ENCODE results near the gene FRMPD1.
A peak's percentile ranks its signal among the peaks of the same experiment; 100 is the strongest.

Gene FRMPD1

DNA sequence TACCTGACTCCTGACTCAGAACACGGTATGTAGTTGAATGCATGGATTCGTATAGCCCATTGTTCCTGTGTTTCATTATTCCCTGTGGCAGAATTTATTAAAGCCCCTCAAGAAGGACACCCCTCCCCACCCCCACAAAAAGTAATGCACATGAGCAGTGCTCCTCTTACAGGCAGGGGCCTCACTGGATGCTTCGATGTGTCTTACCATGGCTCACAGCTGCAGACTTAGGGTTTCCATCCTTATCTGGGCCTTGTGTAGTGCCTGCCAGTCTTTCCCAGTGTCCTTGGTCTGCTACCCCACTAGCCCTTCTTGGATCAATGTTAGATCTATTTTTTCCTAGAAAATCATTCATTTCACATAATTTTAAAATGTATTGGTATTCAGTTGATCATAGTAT lies 119.2 kb downstream of the FRMPD1 start:
- no peak for DNase-seq (ENCODE audit: low read depth in 2 of 2, low spot score in 1 of 2)

- DNase-seq (ENCODE audit: low read depth in 2 of 2, low spot score in 1 of 2), result no peak
Measured at GRCh38 chr9:37775216-37775919, 124.6 kb downstream of the FRMPD1 start.

GRCh38 chr9:37776328-37776727 lies 125.6 kb downstream of the FRMPD1 start:
- DNase-seq (ENCODE audit: low read depth in 2 of 2, low spot score in 1 of 2), result no peak

DNA sequence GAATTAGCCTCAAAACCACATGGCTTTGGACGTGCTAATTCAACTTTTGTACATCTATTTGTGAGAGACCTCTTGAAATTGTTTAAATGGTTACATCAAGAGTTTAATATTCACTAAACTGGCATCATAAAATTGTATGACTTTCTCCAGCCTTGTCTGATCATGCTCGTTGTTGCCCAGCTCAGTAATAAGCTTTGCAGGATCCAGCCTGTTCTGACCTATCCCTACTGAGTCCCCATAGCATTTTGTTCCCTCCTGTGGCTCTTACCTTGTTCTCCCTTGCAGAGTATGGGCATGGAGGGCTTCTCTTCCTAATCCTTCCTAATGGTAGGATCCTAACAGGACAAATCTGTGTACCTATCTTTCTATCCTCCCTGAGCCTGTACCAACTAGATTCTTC lies 127.8 kb downstream of the FRMPD1 start:
- no peak for DNase-seq (ENCODE audit: low read depth in 2 of 2, low spot score in 1 of 2)

GRCh38 chr9:37784291-37784615 lies 133.5 kb downstream of the FRMPD1 start:
- no peak for DNase-seq (ENCODE audit: low read depth in 2 of 2, low spot score in 1 of 2)

DNA sequence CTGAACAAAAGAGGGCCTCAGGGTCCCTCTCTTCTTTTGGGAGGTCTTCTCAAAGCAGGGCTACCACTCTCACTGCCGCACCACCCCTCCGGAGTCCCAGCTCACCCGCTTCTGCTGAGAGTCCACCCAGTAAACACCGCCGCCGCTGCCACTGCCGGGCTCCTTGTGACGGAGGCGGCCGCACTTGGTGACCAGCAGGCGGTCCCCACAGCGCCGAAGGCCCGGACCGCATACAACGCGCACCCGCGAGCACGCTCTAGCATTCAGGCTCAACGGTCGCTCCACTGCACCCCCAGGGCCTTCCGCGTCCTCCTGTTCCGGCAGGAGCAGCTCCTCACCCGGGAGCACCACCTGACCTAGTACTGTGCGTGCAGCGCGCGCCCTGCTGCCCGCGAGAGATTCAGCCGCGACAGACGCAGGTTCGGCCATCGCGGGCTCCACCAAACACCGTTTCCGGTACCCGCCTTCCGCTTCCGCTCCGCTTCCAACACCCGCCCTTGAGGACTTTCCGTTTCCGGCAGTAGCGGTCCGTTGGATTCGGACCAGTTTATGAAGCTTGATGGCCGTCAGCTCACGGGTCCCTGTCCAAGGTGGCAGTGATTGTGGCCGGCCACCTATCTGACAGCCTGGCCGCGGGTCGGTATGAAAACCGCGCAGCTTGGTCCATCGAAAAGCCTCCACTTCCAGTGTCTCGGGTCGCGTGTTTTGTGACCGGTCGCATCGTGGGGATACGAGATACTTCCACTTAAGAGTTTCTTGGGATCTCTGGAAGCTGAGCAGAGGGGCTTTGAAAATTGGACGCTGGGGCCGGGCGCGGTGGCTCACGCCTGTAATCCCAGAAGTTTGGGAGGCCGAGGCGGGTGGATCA lies 134.1 kb downstream of the FRMPD1 start, which contains the start of gene EXOSC3:
EXOSC3 (minus strand) TSS at position 449 of the 868 bp plus-strand sequence; CDS start at position 429, 20 bp downstream.
- peak; percentile 69 to 74 for DNase-seq (ENCODE audit: low read depth in 2 of 2, low spot score in 1 of 2)

- no peak for DNase-seq (ENCODE audit: low read depth in 2 of 2, low spot score in 1 of 2)
Measured at GRCh38 chr9:37787059-37787458, 136.3 kb downstream of the FRMPD1 start.

DNA sequence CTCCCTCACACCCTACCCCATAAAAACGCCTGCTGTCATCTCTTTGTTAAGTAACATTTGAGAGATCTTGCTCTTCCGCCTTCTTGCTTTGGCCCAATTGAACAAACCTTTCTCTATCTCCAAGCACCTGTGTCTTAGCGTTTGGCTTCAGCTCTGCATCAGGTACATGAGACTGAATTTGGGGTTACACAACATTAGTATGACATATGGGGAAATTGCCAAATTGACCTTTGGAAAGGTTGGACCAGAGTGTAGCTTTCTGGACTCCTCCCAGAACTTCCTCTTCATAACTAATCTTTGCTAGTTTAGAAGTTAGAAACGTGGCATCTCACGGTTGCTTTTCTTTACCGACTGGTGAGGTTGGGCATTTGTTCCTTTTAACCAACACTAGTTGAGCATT lies 137.6 kb downstream of the FRMPD1 start:
- no peak for DNase-seq (ENCODE audit: low read depth in 2 of 2, low spot score in 1 of 2)

DNA sequence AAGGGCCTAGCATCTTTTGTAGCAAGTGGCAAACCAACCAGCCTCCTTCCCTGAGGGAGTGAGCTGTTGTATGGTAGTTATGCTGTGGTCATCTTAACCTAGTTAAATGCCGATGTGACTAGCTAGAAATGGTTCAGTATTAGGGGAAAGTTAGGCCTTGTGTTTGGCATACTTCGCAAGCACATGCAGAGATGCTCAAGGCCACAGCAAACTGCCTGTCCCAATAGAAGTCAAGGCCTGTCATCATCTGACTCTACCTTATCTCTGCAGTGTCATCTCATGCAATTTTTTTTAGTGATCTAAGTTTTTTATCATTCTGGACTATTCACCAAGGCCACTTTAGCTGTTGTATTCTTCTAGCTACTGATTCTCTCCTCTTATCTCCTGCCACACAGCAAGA lies 139.3 kb downstream of the FRMPD1 start:
- DNase-seq (ENCODE audit: low read depth in 2 of 2, low spot score in 1 of 2), result no peak

- no peak for DNase-seq (ENCODE audit: low read depth in 2 of 2, low spot score in 1 of 2)
Measured at GRCh38 chr9:37792122-37792521, 141.4 kb downstream of the FRMPD1 start.

DNA sequence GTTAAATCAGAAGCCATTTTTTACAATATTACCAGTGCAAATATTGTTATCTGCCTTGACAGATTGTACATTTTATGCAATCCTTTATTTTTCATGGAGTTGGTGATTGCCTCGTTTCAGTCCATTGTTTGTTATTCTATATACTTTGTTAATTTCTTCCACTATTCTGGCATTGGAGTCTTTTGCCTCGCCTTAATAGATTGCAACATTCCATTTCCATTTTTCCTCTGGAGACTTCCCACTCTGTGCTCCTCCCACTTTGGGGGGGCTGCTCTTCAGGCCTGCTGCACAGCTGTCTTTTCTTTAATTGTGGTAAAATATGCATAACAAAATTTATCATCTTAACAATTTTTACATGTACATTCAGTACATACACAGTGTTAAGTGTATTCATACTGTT lies 145.5 kb downstream of the FRMPD1 start:
- no peak for DNase-seq (ENCODE audit: low read depth in 2 of 2, low spot score in 1 of 2)
